ENCODE measurements around the gene MUC5AC. TPM values are rescaled to one million over a fixed set of nuclear protein-coding genes. Genes with fewer than 3 reads are reported as not detected.

MUC5AC gene
- total RNA-seq, 1 donor from 2014 or later, result 1.4 TPM

- Mint-ChIP-seq H3K27ac (no peak overlapping the region), H3K27me3 (peaks cover 15% of the 10 kb centered on the region), H3K36me3 (no peaks in the 10 kb centered on the region), H3K4me3 (no peak overlapping the region), H3K9me3 (no peaks in the 10 kb centered on the region), H3K4me1 (ENCODE audit: unreplicated experiment) (no peaks in the 10 kb centered on the region)
- no peak for TF ChIP-seq CTCF (conservative IDR thresholded peaks at IDR 0.05)
- peak; percentile 68 for DNase-seq (ENCODE audit: extremely low spot score, unreplicated experiment)
These were observed 36.4 kb upstream of the MUC5AC start for GRCh38 chr11:1121331-1121812.

GRCh38 chr11:1121813-1122663 lies 35.7 kb upstream of the MUC5AC start:
- Mint-ChIP-seq H3K36me3 (no peaks in the 10 kb centered on the region), H3K9me3 (no peaks in the 10 kb centered on the region), H3K27ac (no peak overlapping the region), H3K4me3 (no peak overlapping the region), H3K27me3 (peaks cover 12% of the 10 kb centered on the region), H3K4me1 (ENCODE audit: unreplicated experiment) (no peaks in the 10 kb centered on the region)
- no peak for TF ChIP-seq CTCF (conservative IDR thresholded peaks at IDR 0.05)
- DNase-seq (ENCODE audit: extremely low spot score, unreplicated experiment), result peak; percentile 69

GRCh38 chr11:1122664-1123002 lies 35.1 kb upstream of the MUC5AC start:
- no peaks in the 10 kb centered on the region for H3K36me3 Mint-ChIP-seq
- no peak overlapping the region for H3K27ac Mint-ChIP-seq
- H3K4me3 Mint-ChIP-seq, result no peak overlapping the region
- TF ChIP-seq CTCF (conservative IDR thresholded peaks at IDR 0.05), result no peak
- H3K4me1 Mint-ChIP-seq (ENCODE audit: unreplicated experiment), result no peaks in the 10 kb centered on the region
- H3K9me3 Mint-ChIP-seq, result no peaks in the 10 kb centered on the region
- DNase-seq (ENCODE audit: extremely low spot score, unreplicated experiment), result no peak
- peaks cover 12% of the 10 kb centered on the region for H3K27me3 Mint-ChIP-seq

GRCh38 chr11:1123970-1124369 lies 33.8 kb upstream of the MUC5AC start:
- Mint-ChIP-seq H3K27ac (no peak overlapping the region), H3K27me3 (peaks cover 9% of the 10 kb centered on the region), H3K36me3 (no peaks in the 10 kb centered on the region), H3K9me3 (no peaks in the 10 kb centered on the region), H3K4me3 (no peak overlapping the region), H3K4me1 (ENCODE audit: unreplicated experiment) (no peaks in the 10 kb centered on the region)
- DNase-seq (ENCODE audit: extremely low spot score, unreplicated experiment), result peak; percentile 64
- TF ChIP-seq CTCF (conservative IDR thresholded peaks at IDR 0.05), result no peak

- Mint-ChIP-seq H3K27me3 (peaks cover 9% of the 10 kb centered on the region), H3K27ac (no peak overlapping the region), H3K4me3 (no peak overlapping the region), H3K9me3 (no peaks in the 10 kb centered on the region), H3K36me3 (no peaks in the 10 kb centered on the region), H3K4me1 (ENCODE audit: unreplicated experiment) (no peaks in the 10 kb centered on the region)
- TF ChIP-seq CTCF (conservative IDR thresholded peaks at IDR 0.05), result no peak
- peak; percentile 40 for DNase-seq (ENCODE audit: extremely low spot score, unreplicated experiment)
These were observed 31.9 kb upstream of the MUC5AC start for GRCh38 chr11:1125803-1126202.
